Activated CD8-positive, alpha-beta memory T cell treated with anti-CD3 and anti-CD28 coated beads, Interleukin-2, amount 50 U/mL, for 1 hour (primary cell): ENCODE data around the gene FCN1.
"Not testable (repeated sequence)": the region's sequence is repeated elsewhere in the genome, so short reads cannot be mapped to it uniquely, and the experiment has no call there.

Experiments
- DNase-seq: peaks from one replicate; pipeline ENCODE4 v3.0.0-alpha.2; 2020; ENCODE audit errors: extremely low read depth

FCN1 gene

GRCh38 chr9:134872482-134873231, 45.1 kb downstream of the FCN1 start:
- no peak for DNase-seq

GRCh38 chr9:134871697-134872340, 45.9 kb downstream of the FCN1 start:
- DNase-seq, result no peak

GRCh38 chr9:134870746-134871662, 46.7 kb downstream of the FCN1 start:
- DNase-seq, result no peak

- no peak for DNase-seq
These were observed 47.4 kb downstream of the FCN1 start for GRCh38 chr9:134870301-134870694.

- no peak for DNase-seq
These were observed 48.0 kb downstream of the FCN1 start for GRCh38 chr9:134869554-134870300.

GRCh38 chr9:134868751-134869553, 48.8 kb downstream of the FCN1 start:
- DNase-seq, result no peak

GRCh38 chr9:134867917-134868750, 49.6 kb downstream of the FCN1 start:
- no peak for DNase-seq

- DNase-seq, result no peak
These were observed 52.9 kb downstream of the FCN1 start for GRCh38 chr9:134864821-134865190.

GRCh38 chr9:134863941-134864820, 53.5 kb downstream of the FCN1 start:
- DNase-seq, result no peak

- no peak for DNase-seq
These were observed 54.3 kb downstream of the FCN1 start for GRCh38 chr9:134863306-134863902.

- DNase-seq, result no peak
These were observed 55.9 kb downstream of the FCN1 start for GRCh38 chr9:134861595-134862334.

GRCh38 chr9:134860510-134860909, 57.2 kb downstream of the FCN1 start:
- DNase-seq, result no peak

- no peak for DNase-seq
These were observed 59.5 kb downstream of the FCN1 start for GRCh38 chr9:134858051-134858841.

GRCh38 chr9:134857451-134857850, 60.3 kb downstream of the FCN1 start:
- DNase-seq, result not testable (repeated sequence)

GRCh38 chr9:134855900-134856377, 61.8 kb downstream of the FCN1 start:
- no peak for DNase-seq
